AG09319 (cell line): Measurements from ENCODE around the gene SH3PXD2A.

Experiments
- DNase-seq: peaks from one replicate; pipeline ENCODE4 v3.0.0-alpha.2; 2010; ENCODE audit warnings: low read depth; ENCODE audit errors: extremely low read depth
- TF ChIP-seq, protein P1 (sequence below): IDR thresholded peaks from 2 replicates; pipeline ENCODE4 v1.5.1; 2011; ENCODE audit warnings: low read depth, mild to moderate bottlenecking, inconsistent platforms, low read length, moderate library complexity

SH3PXD2A gene

DNA sequence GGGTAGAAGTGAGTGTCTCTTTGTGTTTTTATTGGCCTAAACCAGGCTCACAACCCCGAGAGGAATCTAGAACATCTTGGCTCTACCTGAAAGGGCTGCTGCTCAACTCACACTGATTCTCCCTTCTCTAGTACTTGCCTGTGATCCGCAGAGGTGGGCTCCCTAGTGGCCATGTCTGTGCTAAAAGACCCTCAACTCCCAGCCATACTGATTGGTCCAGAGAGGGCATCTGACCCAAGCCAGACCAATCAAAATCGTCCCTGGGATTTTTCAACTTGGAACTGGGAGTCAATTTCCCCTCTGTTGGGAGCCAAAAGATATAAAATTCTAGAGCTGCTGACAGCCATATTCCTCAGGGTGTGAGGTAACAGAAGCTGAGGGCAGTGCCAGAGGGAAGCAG lies 55.3 kb downstream of the SH3PXD2A start:
- DNase-seq: no peak

DNA sequence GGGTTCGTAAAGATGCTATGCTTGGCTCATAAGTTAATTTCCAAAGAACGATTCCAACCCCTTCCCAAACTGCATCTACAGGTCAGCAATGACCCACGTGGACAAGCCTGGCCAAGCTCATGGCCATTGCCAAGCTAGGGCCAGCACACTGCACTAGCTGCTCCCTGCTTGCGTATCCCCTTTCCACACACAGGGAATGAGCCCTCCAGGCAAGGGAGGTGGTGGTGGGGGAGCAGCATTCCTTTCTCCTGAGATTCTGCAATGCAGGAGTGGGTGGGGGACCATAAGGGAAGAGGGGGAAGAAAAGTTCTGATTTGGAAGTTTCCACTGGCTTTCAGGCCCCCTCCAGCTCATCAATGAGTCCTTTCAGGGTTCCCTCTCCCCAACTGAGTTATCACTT lies 56.0 kb downstream of the SH3PXD2A start:
- no peak for DNase-seq
- TF ChIP-seq, protein P1, sequence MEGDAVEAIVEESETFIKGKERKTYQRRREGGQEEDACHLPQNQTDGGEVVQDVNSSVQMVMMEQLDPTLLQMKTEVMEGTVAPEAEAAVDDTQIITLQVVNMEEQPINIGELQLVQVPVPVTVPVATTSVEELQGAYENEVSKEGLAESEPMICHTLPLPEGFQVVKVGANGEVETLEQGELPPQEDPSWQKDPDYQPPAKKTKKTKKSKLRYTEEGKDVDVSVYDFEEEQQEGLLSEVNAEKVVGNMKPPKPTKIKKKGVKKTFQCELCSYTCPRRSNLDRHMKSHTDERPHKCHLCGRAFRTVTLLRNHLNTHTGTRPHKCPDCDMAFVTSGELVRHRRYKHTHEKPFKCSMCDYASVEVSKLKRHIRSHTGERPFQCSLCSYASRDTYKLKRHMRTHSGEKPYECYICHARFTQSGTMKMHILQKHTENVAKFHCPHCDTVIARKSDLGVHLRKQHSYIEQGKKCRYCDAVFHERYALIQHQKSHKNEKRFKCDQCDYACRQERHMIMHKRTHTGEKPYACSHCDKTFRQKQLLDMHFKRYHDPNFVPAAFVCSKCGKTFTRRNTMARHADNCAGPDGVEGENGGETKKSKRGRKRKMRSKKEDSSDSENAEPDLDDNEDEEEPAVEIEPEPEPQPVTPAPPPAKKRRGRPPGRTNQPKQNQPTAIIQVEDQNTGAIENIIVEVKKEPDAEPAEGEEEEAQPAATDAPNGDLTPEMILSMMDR: no peak

More for the DNA sequence above, 55.3 kb downstream of the SH3PXD2A start:
- TF ChIP-seq, protein P1: no peak

DNA sequence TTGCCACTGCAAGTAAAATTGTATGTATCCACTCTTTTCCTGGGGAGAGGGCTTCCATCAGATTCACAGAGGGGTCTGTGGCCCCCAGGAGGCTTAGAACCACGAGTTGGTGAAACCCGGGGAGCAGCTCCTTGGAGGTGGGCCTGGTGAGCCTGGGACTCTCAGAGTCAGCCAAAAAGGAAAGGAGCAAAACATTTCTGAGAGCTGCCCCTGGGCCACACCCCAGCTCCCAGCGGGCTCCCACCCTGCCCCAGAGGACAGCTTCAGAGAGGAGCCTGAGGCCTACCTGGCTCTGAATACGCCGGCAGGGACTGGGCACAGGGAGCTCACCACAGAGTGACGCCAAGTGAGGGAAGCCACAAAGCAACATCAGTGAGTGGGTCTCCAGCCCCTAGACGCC lies 56.9 kb downstream of the SH3PXD2A start:
- DNase-seq: no peak
- TF ChIP-seq, protein P1: no peak

DNA sequence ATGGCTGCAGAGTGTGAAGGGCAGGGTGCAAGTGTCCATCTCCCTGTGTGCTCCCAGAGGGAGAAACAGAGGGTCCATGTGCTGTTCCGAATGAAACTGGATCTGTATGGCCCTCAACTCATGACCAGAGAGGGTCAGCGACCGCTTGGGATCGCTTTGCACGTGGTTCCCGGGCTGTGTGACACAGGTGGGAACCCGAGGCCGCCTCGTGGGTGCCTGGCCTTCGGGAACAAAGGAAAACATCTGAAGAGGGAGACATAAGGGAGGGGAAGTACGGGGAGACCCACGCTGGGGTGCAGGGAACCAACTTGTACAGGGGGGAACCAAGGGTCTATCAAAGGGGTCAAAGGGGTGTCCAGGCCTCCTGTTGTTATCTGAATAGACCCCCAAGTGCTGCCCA lies 57.5 kb downstream of the SH3PXD2A start:
- no peak for DNase-seq

DNA sequence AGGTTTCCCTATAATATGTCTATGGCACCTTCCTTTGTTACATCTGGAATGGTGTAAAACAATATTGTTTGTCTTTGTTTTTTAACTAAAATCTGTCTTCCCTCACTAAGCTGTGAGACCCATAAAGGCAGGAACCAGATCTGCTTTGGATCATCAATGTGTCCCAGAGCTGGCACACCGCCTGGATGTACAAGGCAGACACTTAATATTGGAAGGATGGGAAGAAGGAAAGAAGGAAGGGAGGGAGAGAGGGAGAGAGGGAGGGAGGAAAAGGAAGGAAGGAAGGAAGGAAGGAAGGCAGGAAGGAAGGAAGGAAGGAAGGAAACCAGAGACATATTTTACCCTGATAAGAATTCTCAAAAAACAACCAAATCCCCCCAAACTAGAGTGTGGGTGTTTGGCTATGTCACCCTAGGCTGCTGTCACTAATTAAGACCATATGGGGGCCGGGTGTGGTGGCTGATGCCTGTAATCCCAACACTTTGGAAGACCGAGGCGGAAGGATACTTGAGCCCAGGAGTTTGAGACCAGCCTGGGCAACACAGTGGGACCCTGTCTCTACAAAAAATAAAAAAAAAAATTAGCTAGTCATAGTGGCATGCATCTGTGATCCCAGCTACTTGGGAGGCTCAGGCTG lies 59.6 kb downstream of the SH3PXD2A start:
- DNase-seq: no peak
- TF ChIP-seq, protein P1: no peak

More for the DNA sequence above, 57.5 kb downstream of the SH3PXD2A start:
- TF ChIP-seq, protein P1: no peak

DNA sequence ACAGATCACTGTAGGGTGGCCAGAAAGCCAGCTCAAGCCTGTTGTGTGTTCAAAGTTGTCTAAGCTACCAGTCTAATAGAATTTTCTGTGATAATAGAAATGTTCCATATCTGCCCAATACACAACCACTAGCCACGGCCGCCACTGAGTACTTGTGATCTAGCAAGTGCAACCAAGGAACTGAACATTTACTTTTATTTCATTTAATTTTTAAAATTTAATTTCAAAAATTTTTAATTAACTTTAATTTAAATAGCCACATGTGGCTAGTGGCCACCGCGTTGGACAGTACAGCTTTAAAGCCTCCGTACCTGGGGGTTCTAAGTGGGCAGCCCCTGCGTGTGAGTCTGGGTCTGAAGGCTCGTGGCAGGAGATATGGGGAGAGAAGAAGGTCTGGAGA lies 60.4 kb downstream of the SH3PXD2A start:
- DNase-seq: no peak
- TF ChIP-seq, protein P1: no peak

DNA sequence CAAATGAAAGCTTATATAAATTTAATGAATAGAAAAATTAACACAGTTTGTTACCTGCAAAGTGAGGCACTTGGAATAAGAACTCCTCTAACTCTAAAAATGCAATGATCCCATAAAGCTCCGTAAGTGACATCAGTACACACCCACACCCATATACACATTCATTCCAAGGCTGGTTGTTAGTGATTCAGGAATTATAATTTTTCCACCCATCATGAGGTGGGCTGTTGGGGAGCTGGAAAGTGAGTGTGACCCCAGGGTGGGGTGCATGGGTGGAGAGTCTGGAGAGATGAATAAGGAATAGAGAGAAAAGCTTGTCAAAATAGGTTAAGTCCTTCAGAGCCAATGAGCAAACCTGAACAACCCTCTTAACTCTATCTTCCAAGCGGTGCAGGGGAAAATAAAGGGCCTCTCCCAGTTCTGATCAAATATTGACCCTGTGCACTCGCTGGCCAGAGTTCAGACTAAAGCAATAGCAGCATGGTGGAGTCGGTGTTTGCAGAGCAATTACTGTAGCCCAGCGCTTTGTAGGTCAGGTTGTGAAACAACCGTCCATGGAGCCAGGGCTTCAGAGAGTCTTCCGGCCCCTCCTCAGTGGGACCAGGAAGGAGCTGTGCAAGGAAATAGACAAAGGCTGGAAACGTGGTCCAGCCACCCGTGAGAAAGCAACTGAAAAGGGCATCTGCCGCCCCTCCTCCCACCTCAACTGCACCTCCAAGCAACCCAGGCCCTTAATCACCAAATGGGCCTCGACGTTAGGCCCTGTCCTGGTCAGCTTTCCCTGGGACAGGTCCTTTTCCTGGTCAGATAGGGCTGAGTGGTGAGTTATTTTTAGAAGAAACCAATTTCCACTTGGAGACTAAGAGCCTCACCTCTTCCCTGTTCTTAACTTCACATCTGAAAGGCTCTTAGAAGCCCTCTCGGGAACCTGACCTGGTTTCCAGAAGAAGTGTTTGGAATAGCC lies 61.2 kb downstream of the SH3PXD2A start:
- no peak for DNase-seq
- TF ChIP-seq, protein P1: no peak
